B cell (primary cell): ENCODE measurements around the gene SMAP1.
A peak's percentile ranks its signal among the peaks of the same experiment; 100 is the strongest.

Experiments used
- EZH2 ChIP-seq: IDR thresholded peaks from 2 replicates; pipeline ENCODE4 v1.6.1; 2012; ENCODE audit warnings: borderline replicate concordance, low read depth, mild to moderate bottlenecking, moderate library complexity, low read length; ENCODE audit not compliant: insufficient read depth, poor library complexity, severe bottlenecking
- TF ChIP-seq, protein P1 (sequence below): fragments of 200-600 bp; IDR thresholded peaks from one replicate; pipeline ENCODE4 v1.8.0; 2022; ENCODE audit warnings: antibody characterized with exemption, mild to moderate bottlenecking

DNA sequence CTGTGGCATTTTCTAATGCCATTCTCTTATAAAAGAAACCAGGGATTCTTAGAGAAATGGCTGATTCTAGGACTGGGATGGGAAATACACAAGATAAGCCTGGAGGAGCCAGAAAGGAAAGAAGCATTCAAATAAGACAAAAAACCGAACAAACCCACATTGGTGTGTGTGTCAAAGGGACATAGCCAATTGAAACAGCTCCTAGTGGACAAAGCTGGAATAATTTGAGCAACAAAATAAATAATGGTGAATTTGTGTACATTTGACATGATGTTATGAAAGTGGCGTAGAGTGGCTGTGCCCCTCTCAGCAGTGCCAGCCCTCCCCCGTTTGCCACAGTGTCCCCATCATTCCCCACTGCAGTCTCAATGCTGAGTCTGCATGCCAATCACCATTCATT lies 233.6 kb downstream of the SMAP1 start:
- TF ChIP-seq, protein P1, sequence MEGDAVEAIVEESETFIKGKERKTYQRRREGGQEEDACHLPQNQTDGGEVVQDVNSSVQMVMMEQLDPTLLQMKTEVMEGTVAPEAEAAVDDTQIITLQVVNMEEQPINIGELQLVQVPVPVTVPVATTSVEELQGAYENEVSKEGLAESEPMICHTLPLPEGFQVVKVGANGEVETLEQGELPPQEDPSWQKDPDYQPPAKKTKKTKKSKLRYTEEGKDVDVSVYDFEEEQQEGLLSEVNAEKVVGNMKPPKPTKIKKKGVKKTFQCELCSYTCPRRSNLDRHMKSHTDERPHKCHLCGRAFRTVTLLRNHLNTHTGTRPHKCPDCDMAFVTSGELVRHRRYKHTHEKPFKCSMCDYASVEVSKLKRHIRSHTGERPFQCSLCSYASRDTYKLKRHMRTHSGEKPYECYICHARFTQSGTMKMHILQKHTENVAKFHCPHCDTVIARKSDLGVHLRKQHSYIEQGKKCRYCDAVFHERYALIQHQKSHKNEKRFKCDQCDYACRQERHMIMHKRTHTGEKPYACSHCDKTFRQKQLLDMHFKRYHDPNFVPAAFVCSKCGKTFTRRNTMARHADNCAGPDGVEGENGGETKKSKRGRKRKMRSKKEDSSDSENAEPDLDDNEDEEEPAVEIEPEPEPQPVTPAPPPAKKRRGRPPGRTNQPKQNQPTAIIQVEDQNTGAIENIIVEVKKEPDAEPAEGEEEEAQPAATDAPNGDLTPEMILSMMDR: peak; percentile 21
- TF ChIP-seq EZH2: no peak
